ENCODE measurements around the gene NXPH4.
A peak's percentile ranks its signal among the peaks of the same experiment; 100 is the strongest.

NXPH4 gene

DNA sequence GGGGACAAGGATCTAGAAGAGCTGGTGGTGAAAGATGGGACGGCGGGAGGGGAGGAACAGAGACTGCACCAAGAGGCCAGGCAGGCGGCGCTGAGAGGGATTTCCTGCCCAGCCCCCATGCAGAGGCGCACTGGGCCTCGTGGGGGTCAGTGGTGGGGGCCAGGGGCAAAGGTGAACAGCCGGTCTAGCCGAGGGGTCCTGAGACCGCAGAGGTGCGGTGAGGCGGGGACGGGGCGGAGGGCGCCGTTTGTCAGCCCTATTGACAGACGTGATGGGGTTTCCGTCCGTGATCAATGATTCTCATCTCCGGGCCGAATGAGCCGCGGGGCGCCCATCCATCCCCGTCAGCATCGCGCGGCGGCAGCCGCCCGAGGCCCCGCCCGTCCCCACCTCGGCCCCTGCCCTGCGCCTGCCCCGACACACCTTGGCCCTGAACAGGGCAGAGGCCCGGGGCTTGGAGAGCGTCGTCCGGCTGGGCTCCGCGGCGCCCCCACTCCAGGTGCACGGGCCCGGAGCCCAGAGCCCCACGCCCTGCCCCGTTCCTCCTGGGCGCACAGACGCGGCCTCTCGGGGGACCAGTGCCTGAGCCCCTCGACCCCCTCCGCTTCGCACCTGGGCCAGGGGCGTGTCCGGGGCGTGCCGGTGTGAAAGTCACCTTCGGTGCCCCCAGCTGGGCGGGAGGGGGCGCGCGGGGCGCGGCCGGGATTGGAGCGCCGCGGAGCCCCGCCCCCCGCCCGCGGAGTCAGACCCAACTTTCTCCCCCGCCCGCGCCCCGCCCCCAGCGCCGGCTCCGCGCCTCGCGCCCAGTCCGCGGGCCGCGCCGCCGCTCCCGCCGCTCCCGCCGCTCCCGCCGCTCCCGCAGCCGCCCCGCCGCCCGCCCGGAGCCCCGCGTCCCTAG, at the start of gene NXPH4:
NXPH4 (plus strand) TSS at position 781 of the 898 bp plus-strand sequence. CDS start 176 bp downstream, outside the sequence.
- no peak for DNase-seq

DNA sequence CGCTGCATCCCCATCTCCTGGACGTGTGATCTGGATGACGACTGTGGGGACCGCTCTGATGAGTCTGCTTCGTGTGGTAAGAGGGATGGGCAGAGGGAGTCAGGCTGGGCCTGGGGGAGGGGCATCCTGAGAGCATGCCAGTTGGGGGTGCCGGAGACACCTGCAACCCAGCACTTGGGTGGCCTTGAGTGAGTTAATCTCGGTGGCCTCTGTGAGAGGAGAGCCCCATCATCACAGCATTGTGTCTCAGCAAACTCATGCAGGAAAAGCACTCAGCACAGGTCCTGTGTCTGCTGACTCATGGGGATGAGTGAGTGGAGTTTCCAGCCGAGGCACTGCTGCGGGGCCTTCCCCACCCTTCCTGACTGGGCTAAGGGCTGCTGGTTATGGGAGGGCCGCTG, 49.6 kb upstream of the NXPH4 start:
- DNase-seq: no peak

- DNase-seq: no peak
Observed at GRCh38 chr12:57168058-57168457, 48.5 kb upstream of the NXPH4 start.

DNA sequence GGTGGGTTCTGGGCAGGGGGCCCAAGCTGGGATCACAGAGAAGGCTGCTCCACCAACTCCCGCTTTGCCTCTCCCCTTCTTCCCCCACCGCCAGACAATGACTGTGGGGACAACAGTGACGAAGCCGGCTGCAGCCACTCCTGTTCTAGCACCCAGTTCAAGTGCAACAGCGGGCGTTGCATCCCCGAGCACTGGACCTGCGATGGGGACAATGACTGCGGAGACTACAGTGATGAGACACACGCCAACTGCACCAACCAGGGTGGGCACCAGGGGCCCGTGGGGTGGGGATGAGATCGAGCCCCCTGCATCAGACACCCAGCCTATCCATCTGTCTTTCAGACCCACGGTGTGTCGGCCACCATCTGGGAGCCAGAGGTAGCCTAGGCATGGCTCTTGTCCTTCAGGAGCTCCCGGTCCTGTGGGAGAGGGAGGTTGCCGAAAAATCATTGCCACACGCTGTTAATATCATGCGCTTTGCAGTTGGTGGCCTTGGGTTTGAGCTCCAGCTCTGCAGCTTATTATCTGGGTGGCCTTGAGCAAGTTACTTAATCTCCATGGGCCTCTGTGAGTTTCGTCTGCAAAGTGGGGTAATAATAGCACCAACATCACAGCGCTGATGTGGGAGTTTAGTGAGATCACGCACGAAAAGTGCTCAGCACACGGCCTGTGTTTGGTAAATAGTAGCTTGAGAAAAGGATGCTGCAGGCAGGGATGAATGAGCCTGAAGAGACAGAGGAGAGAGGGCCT, 47.4 kb upstream of the NXPH4 start:
- no peak for DNase-seq

GRCh38 chr12:57169969-57170368, 46.6 kb upstream of the NXPH4 start:
- DNase-seq: no peak

DNA sequence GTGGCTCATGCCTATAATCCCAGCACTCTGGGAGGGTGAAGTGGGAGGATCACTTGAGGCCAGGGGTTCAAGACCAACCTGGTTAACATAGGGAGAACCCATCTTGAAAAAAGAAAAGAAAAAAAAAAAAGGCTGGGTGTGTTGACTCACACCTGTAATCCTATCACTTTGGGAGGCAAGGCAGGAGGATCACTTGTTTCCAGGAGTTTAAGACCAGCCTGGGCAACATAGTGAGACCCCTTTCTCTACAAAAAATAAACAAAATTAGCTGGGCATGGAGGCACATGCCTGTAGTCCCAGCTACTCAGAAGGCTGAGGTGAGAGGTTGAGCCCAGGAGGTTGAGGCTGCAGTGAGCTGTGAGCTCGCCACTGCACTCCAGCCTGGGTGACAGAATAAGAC, 46.2 kb upstream of the NXPH4 start:
- DNase-seq: no peak

DNA sequence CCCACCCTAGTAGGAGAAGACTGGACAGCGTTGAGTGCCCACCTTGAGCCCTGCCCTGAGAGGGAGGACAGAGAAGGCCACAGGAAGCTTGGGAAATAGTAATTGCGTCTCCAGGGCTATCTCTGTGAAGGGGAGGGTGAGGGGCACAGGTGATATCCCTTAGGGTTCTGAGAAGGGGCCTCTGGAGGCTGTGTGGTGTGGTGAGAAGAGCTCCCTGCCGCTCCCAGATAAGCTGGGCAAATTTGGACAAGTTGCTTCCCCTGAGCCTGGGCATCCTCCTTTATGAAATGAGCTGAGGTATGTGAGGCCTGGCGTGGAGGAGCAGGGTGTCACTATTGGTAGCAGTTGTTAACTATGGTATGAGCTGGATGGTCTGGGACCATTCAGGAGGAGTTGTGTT, 45.7 kb upstream of the NXPH4 start:
- DNase-seq: no peak

GRCh38 chr12:57171668-57172067, 44.9 kb upstream of the NXPH4 start:
- no peak for DNase-seq

GRCh38 chr12:57173089-57173488, 43.5 kb upstream of the NXPH4 start:
- DNase-seq: no peak

GRCh38 chr12:57173683-57174082, 42.9 kb upstream of the NXPH4 start:
- no peak for DNase-seq

GRCh38 chr12:57175428-57176138, 41.0 kb upstream of the NXPH4 start:
- DNase-seq: peak; percentile 78

DNA sequence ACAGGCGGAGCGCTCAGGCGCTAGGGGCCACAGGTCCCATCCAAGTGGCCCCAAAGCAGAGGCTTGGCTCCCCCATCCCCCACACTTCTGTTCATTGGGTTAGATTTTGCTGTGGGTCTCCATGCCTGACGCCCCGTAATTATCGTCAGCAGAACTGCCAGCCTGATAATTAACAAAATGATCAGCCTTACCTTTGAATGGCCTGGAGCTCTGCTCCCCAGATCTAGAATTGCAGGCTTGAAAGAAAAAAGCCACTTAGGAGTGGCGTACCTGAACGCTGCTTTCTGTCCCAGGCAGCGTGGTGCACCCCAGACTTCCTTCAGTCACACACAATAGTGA, 40.5 kb upstream of the NXPH4 start:
- DNase-seq: no peak

GRCh38 chr12:57176846-57177245, 39.7 kb upstream of the NXPH4 start:
- DNase-seq: no peak

- no peak for DNase-seq
Observed at GRCh38 chr12:57177354-57177753, 39.2 kb upstream of the NXPH4 start.

DNA sequence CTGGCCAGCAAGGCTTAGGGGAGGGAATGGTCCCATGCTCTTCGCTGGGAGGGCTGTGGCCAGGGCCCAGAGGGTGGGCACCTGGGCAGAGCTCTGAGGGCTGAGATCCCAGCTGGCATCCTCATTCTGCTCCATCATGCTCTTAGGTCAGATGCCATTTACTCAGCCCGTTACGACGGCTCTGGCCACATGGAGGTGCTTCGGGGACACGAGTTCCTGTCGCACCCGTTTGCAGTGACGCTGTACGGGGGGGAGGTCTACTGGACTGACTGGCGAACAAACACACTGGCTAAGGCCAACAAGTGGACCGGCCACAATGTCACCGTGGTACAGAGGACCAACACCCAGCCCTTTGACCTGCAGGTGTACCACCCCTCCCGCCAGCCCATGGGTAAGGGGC, 38.4 kb upstream of the NXPH4 start:
- no peak for DNase-seq

GRCh38 chr12:57179331-57180086, 37.1 kb upstream of the NXPH4 start:
- DNase-seq: no peak

DNA sequence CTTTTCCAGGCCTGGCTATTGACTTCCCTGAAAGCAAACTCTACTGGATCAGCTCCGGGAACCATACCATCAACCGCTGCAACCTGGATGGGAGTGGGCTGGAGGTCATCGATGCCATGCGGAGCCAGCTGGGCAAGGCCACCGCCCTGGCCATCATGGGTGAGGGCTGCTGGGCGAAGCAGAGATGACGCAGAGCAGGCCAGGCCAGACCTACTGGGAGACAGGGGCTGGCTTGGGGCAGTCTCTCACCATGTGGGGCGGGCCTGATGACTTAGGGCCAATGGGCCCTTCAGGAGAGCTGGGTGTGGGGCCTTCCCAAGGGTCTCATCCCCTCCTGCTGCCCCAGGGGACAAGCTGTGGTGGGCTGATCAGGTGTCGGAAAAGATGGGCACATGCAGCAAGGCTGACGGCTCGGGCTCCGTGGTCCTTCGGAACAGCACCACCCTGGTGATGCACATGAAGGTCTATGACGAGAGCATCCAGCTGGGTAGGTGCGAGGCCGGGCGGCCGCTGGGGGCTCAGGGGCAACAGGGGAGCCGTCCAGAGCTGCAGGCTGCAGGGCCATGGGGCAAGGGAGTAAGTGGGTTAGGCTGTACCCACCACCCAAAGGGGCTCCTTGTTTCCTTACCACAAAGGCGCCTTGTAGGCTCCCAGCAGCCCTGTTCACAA, 36.1 kb upstream of the NXPH4 start:
- no peak for DNase-seq

DNA sequence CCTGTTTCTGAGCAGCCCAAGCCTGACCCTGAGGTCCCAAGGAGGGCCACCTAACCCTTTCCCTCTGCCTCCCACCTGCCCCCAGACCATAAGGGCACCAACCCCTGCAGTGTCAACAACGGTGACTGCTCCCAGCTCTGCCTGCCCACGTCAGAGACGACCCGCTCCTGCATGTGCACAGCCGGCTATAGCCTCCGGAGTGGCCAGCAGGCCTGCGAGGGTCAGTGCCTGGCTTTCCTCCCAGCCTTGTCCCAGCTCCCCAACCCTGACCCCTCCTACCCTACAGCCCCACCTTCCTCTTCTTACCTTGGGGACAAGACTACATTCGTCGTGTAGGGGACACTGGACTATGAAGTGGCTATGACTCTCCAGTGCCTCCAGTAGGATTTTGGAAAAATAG, 35.5 kb upstream of the NXPH4 start:
- no peak for DNase-seq

GRCh38 chr12:57181561-57182155, 34.9 kb upstream of the NXPH4 start:
- no peak for DNase-seq

DNA sequence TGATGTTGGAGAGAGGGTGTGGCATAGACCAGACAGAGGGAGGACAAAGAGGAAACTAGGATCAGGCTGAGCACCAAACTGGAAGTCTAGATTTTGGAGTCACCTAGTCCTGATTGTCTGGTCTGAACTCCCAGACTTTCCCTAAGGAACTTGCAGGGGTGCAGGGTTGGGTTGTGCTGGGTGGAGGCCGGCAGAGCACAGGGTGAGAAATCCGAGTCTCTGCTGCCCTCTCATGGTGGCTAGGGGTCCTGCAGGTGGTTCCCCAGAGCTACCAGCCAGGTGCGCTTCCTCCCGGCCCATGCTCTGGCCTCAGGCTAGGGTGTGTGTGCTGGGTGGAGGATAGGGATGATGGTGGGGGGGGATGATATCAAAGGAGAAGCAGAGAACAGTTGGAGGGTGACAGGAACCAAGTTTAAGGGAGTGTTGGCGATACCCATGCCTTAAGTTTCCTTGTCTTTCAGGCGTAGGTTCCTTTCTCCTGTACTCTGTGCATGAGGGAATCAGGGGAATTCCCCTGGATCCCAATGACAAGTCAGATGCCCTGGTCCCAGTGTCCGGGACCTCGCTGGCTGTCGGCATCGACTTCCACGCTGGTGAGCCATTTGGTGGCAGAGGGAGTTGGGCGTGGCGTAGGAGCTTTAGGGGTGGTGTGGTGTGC, 33.5 kb upstream of the NXPH4 start:
- DNase-seq: peak; percentile 81
